Cerebellar cortex (tissue), 1 donor: ENCODE measurements around the gene TMEM63A.
"Not testable (repeated sequence)": the region's sequence is repeated elsewhere in the genome, so short reads cannot be mapped to it uniquely, and the experiment has no call there.

ENCODE experiments used
- DNase-seq: peaks from one replicate; pipeline ENCODE4 v3.0.0-alpha.2; 2015; ENCODE audit warnings: low spot score

TMEM63A gene

GRCh38 chr1:225845097-225845496, 37.1 kb downstream of the TMEM63A start:
- DNase-seq: no peak

- no peak for DNase-seq
Observed at GRCh38 chr1:225844236-225845061, 37.7 kb downstream of the TMEM63A start.

GRCh38 chr1:225843426-225843795, 38.8 kb downstream of the TMEM63A start:
- no peak for DNase-seq

GRCh38 chr1:225842788-225843425, 39.3 kb downstream of the TMEM63A start:
- DNase-seq: no peak

- no peak for DNase-seq
Observed at GRCh38 chr1:225842074-225842473, 40.1 kb downstream of the TMEM63A start.

- no peak for DNase-seq
Observed at GRCh38 chr1:225840713-225841112, 41.5 kb downstream of the TMEM63A start.

GRCh38 chr1:225840223-225840610, 42.0 kb downstream of the TMEM63A start:
- no peak for DNase-seq

GRCh38 chr1:225838793-225839192, 43.4 kb downstream of the TMEM63A start:
- no peak for DNase-seq

GRCh38 chr1:225836296-225836695, 45.9 kb downstream of the TMEM63A start:
- DNase-seq: not testable (repeated sequence)

GRCh38 chr1:225835856-225836255, 46.3 kb downstream of the TMEM63A start:
- peak; percentile 43 for DNase-seq

- DNase-seq: no peak
Observed at GRCh38 chr1:225834417-225835329, 47.5 kb downstream of the TMEM63A start.

- DNase-seq: no peak
Observed at GRCh38 chr1:225830841-225831240, 51.3 kb downstream of the TMEM63A start.

- DNase-seq: no peak
Observed at GRCh38 chr1:225828706-225829345, 53.4 kb downstream of the TMEM63A start.

GRCh38 chr1:225827076-225827475, 55.1 kb downstream of the TMEM63A start:
- no peak for DNase-seq

- DNase-seq: no peak
Observed at GRCh38 chr1:225825607-225826007, 56.6 kb downstream of the TMEM63A start.

- no peak for DNase-seq
Observed at GRCh38 chr1:225825078-225825477, 57.1 kb downstream of the TMEM63A start.

- no peak for DNase-seq
Observed at GRCh38 chr1:225824533-225824941, 57.6 kb downstream of the TMEM63A start.

- no peak for DNase-seq
Observed at GRCh38 chr1:225823811-225824261, 58.3 kb downstream of the TMEM63A start.

- no peak for DNase-seq
Observed at GRCh38 chr1:225822655-225823403, 59.4 kb downstream of the TMEM63A start.

GRCh38 chr1:225820522-225821120, 61.6 kb downstream of the TMEM63A start:
- DNase-seq: no peak
